ENCODE data around the gene PCSK2.

Gene PCSK2

GRCh38 chr20:17350321-17350720, 123.5 kb downstream of the PCSK2 start:
- H3K4me3 ChIP-seq (ENCODE audit: low read length), result no peak overlapping the region
- no peak overlapping the region for H3K4me2 ChIP-seq (ENCODE audit: low read depth, low read length)
- H2AFZ ChIP-seq (ENCODE audit: low read length), result no peak overlapping the region
- no peaks in the 10 kb centered on the region for H3K9me3 ChIP-seq (replicated peaks; ENCODE audit: insufficient read depth, low read length)
- no peak overlapping the region for H3K9ac ChIP-seq (ENCODE audit: low read length)
- H3K27me3 ChIP-seq (replicated peaks; ENCODE audit: insufficient read depth, low read length), result no peaks in the 10 kb centered on the region
- no peaks in the 10 kb centered on the region for H3K36me3 ChIP-seq (replicated peaks; ENCODE audit: insufficient read depth, low read length)
- DNase-seq, result no peak
- H3F3A ChIP-seq (ENCODE audit: insufficient read depth, low read length), result no peaks in the 10 kb centered on the region
- no peaks in the 10 kb centered on the region for H3K9me2 ChIP-seq (replicated peaks; ENCODE audit: insufficient read depth, low read length)
- H4K20me1 ChIP-seq (ENCODE audit: insufficient read depth, low read length), result no peaks in the 10 kb centered on the region
- H3K4me1 ChIP-seq (ENCODE audit: low read length), result no peaks in the 10 kb centered on the region
- TF ChIP-seq EZH2phosphoT487 (IDR thresholded peaks at IDR 0.05; ENCODE audit: low read length) (no peak), CTCF (IDR thresholded peaks at IDR 0.05; ENCODE audit: low read length) (no peak), EZH2 (optimal IDR thresholded peaks at IDR 0.05; ENCODE audit: low read depth, low read length) (no peak)
- H3K79me2 ChIP-seq (ENCODE audit: low read length), result no peaks in the 10 kb centered on the region
- no peak overlapping the region for H3K27ac ChIP-seq (ENCODE audit: low read length)

GRCh38 chr20:17357238-17357637, 130.4 kb downstream of the PCSK2 start:
- H3K27me3 ChIP-seq (replicated peaks; ENCODE audit: insufficient read depth, low read length), result no peaks in the 10 kb centered on the region
- H3K9ac ChIP-seq (ENCODE audit: low read length), result no peak overlapping the region
- no peaks in the 10 kb centered on the region for H3K4me1 ChIP-seq (ENCODE audit: low read length)
- H4K20me1 ChIP-seq (ENCODE audit: insufficient read depth, low read length), result no peaks in the 10 kb centered on the region
- H3K9me3 ChIP-seq (replicated peaks; ENCODE audit: insufficient read depth, low read length), result no peaks in the 10 kb centered on the region
- no peak overlapping the region for H3K4me2 ChIP-seq (ENCODE audit: low read depth, low read length)
- DNase-seq, result no peak
- no peaks in the 10 kb centered on the region for H3K79me2 ChIP-seq (ENCODE audit: low read length)
- no peak overlapping the region for H3K27ac ChIP-seq (ENCODE audit: low read length)
- H3K9me2 ChIP-seq (replicated peaks; ENCODE audit: insufficient read depth, low read length), result no peaks in the 10 kb centered on the region
- no peaks in the 10 kb centered on the region for H3K36me3 ChIP-seq (replicated peaks; ENCODE audit: insufficient read depth, low read length)
- no peaks in the 10 kb centered on the region for H3F3A ChIP-seq (ENCODE audit: insufficient read depth, low read length)
- no peak overlapping the region for H3K4me3 ChIP-seq (ENCODE audit: low read length)
- H2AFZ ChIP-seq (ENCODE audit: low read length), result no peak overlapping the region
- no peak for TF ChIP-seq EZH2phosphoT487 (IDR thresholded peaks at IDR 0.05; ENCODE audit: low read length)
- TF ChIP-seq CTCF (IDR thresholded peaks at IDR 0.05; ENCODE audit: low read length), result no peak
- no peak for TF ChIP-seq EZH2 (optimal IDR thresholded peaks at IDR 0.05; ENCODE audit: low read depth, low read length)

GRCh38 chr20:17358854-17359253, 132.0 kb downstream of the PCSK2 start:
- no peaks in the 10 kb centered on the region for H3K27me3 ChIP-seq (replicated peaks; ENCODE audit: insufficient read depth, low read length)

More at GRCh38 chr20:17358854-17359253, 132.0 kb downstream of the PCSK2 start:
- no peak overlapping the region for H2AFZ ChIP-seq (ENCODE audit: low read length)
- TF ChIP-seq EZH2phosphoT487 (IDR thresholded peaks at IDR 0.05; ENCODE audit: low read length), result no peak
- TF ChIP-seq CTCF (IDR thresholded peaks at IDR 0.05; ENCODE audit: low read length), result no peak
- no peak for TF ChIP-seq EZH2 (optimal IDR thresholded peaks at IDR 0.05; ENCODE audit: low read depth, low read length)
- H3K36me3 ChIP-seq (replicated peaks; ENCODE audit: insufficient read depth, low read length), result no peaks in the 10 kb centered on the region
- H3K4me1 ChIP-seq (ENCODE audit: low read length), result no peaks in the 10 kb centered on the region
- no peak overlapping the region for H3K27ac ChIP-seq (ENCODE audit: low read length)
- H3K9me3 ChIP-seq (replicated peaks; ENCODE audit: insufficient read depth, low read length), result no peaks in the 10 kb centered on the region
- no peak for DNase-seq
- H3K4me3 ChIP-seq (ENCODE audit: low read length), result no peak overlapping the region
- H3K9me2 ChIP-seq (replicated peaks; ENCODE audit: insufficient read depth, low read length), result no peaks in the 10 kb centered on the region
- no peaks in the 10 kb centered on the region for H3K79me2 ChIP-seq (ENCODE audit: low read length)
- H3K4me2 ChIP-seq (ENCODE audit: low read depth, low read length), result no peak overlapping the region
- no peak overlapping the region for H3K9ac ChIP-seq (ENCODE audit: low read length)
- H4K20me1 ChIP-seq (ENCODE audit: insufficient read depth, low read length), result no peaks in the 10 kb centered on the region
- H3F3A ChIP-seq (ENCODE audit: insufficient read depth, low read length), result no peaks in the 10 kb centered on the region
